H1 (cell line): ENCODE results near the gene SMCP. TPM values are rescaled to one million over a fixed set of nuclear protein-coding genes. Genes with fewer than 3 reads are reported as not detected.

Source experiments
- CTCF ChIA-PET: fragments of 300-600 bp; sonication (Branson Sonifier 250); formaldehyde crosslinking; loops from one replicate; lab custom pipeline; 2021; ENCODE audit not compliant: partially characterized antibody; lab: Charles Lee
- POLR2A ChIA-PET: fragments of 300-600 bp; sonication (Branson Sonifier 250); formaldehyde crosslinking; loops from one replicate; lab custom pipeline; 2021; ENCODE audit warnings: inconsistent platforms; ENCODE audit not compliant: partially characterized antibody; lab: Charles Lee
- DNase-seq, 2 experiments: peaks; one replicate each; pipeline versions ENCODE4 v3.0.0 to v3.0.0-alpha.2; 2010 to 2022; ENCODE audit warnings: low spot score in 2 of 2, low read depth in 1 of 2, mixed read lengths in 1 of 2
- FAIRE-seq: peaks from 2 replicates; lab custom pipeline; 2011; peaks lifted over from hg19 to GRCh38; lab: Jason Lieb, UNC
- H2AFZ ChIP-seq: 2 replicates; pipeline ENCODE4 v1.8.1; 2012; ENCODE audit warnings: low read length, inconsistent platforms
- H2AK5ac ChIP-seq: 2 replicates; pipeline ENCODE4 v1.6.1; 2013; ENCODE audit warnings: low read depth, low read length
- H2BK120ac ChIP-seq: replicated peaks from 2 replicates; pipeline ENCODE3; 2013; ENCODE audit warnings: low read depth, low read length, inconsistent platforms
- H2BK12ac ChIP-seq: 2 replicates; pipeline ENCODE4 v1.6.1; 2013; ENCODE audit warnings: low read depth, low read length
- H2BK15ac ChIP-seq: 2 replicates; pipeline ENCODE4 v1.6.1; 2013; ENCODE audit warnings: low read length
- H2BK20ac ChIP-seq: 2 replicates; pipeline ENCODE4 v1.6.1; 2013; ENCODE audit warnings: low read length
- H2BK5ac ChIP-seq: 2 replicates; pipeline ENCODE4 v1.6.1; 2013; ENCODE audit warnings: low read depth, low read length
- H3K14ac ChIP-seq: 2 replicates; pipeline ENCODE4 v1.6.1; 2013; ENCODE audit warnings: inconsistent platforms; ENCODE audit not compliant: insufficient read length
- H3K18ac ChIP-seq: 2 replicates; pipeline ENCODE4 v1.6.1; 2013; ENCODE audit warnings: low read length; ENCODE audit errors: extremely low read depth
- H3K23ac ChIP-seq: 2 replicates; pipeline ENCODE4 v1.6.1; 2013; ENCODE audit warnings: inconsistent platforms; ENCODE audit not compliant: insufficient read length
- H3K23me2 ChIP-seq: 2 replicates; pipeline ENCODE4 v1.6.1; 2013; ENCODE audit warnings: low read depth, low read length
- H3K27ac ChIP-seq: 2 replicates; pipeline ENCODE4 v1.6.1; 2011; ENCODE audit warnings: low read depth, low read length, inconsistent platforms
- H3K27me3 ChIP-seq, 4 experiments: replicated peaks in 1 of 4; 1 replicate in 1 of 4; 2 replicates in 3 of 4; pipeline versions ENCODE4 v1.6.1 to v1.8.1; 2011 to 2013; ENCODE audit warnings: low read length in 3 of 4, mild to moderate bottlenecking in 3 of 4, inconsistent platforms in 2 of 4, mixed read lengths in 2 of 4, moderate library complexity in 1 of 4; ENCODE audit not compliant: control insufficient read depth in 3 of 4, insufficient read depth in 3 of 4; ENCODE audit errors: extremely low read depth in 1 of 4
- H3K36me3 ChIP-seq, 4 experiments: 2 replicates each; pipeline versions ENCODE4 v1.6.1 to v1.8.1; 2011 to 2013; ENCODE audit warnings: mild to moderate bottlenecking in 4 of 4, low read length in 3 of 4, moderate library complexity in 2 of 4, control low read depth in 1 of 4, inconsistent platforms in 1 of 4; ENCODE audit not compliant: insufficient read depth in 4 of 4, control insufficient read depth in 2 of 4
- H3K4ac ChIP-seq: replicated peaks from 2 replicates; pipeline ENCODE3; 2013; ENCODE audit warnings: low read length, low read depth, mixed read lengths, inconsistent platforms; ENCODE audit not compliant: insufficient read length
- H3K4me1 ChIP-seq, 4 experiments: replicated peaks in 1 of 4; 1 replicate in 1 of 4; 2 replicates in 3 of 4; pipeline versions ENCODE4 v1.6.1 to v1.8.1; 2011 to 2013; ENCODE audit warnings: low read length in 3 of 4, inconsistent platforms in 2 of 4, mixed read lengths in 1 of 4; ENCODE audit not compliant: insufficient read depth in 4 of 4, control insufficient read depth in 3 of 4
- H3K4me2 ChIP-seq, 2 experiments: 2 replicates each; pipeline versions ENCODE4 v1.6.1 to v1.8.1; 2011 to 2013; ENCODE audit warnings: low read depth in 2 of 2, low read length in 2 of 2, control low read depth in 1 of 2, inconsistent platforms in 1 of 2, mild to moderate bottlenecking in 1 of 2; ENCODE audit not compliant: insufficient read depth in 1 of 2
- H3K4me3 ChIP-seq, 4 experiments: fragments of 200-600, 300-600 bp in 1 of 4; sonication (generic), shearing (Covaris generic), sonication (Bioruptor Twin) in 1 of 4; 2 replicates each; pipeline versions ENCODE4 v1.5.1 to v1.8.1; 2011 to 2016; ENCODE audit warnings: low read length in 4 of 4, low read depth in 3 of 4, control low read depth in 2 of 4, inconsistent platforms in 2 of 4, mild to moderate bottlenecking in 2 of 4, mixed read lengths in 1 of 4, moderate library complexity in 1 of 4; ENCODE audit not compliant: insufficient read depth in 2 of 4; ENCODE audit errors: extremely low read depth in 1 of 4
- H3K56ac ChIP-seq: replicated peaks from 2 replicates; pipeline ENCODE3; 2013; ENCODE audit warnings: low read depth, mild to moderate bottlenecking, mixed read lengths, low read length, inconsistent platforms; ENCODE audit not compliant: insufficient read length
- H3K79me1 ChIP-seq: 2 replicates; pipeline ENCODE4 v1.6.1; 2013; ENCODE audit warnings: low read depth, low read length, control low read depth
- H3K79me2 ChIP-seq, 2 experiments: 2 replicates each; pipeline versions ENCODE4 v1.6.1 to v1.8.1; 2012 to 2013; ENCODE audit warnings: low read length in 2 of 2, mild to moderate bottlenecking in 2 of 2, inconsistent platforms in 1 of 2; ENCODE audit not compliant: insufficient read depth in 2 of 2, control insufficient read depth in 1 of 2
- H3K9ac ChIP-seq, 4 experiments: replicated peaks in 1 of 4; 1 replicate in 1 of 4; 2 replicates in 3 of 4; pipeline versions ENCODE4 v1.6.1 to v1.8.1; 2011 to 2013; ENCODE audit warnings: low read depth in 3 of 4, low read length in 3 of 4, control low read depth in 2 of 4, mild to moderate bottlenecking in 2 of 4, moderate library complexity in 2 of 4, inconsistent platforms in 1 of 4; ENCODE audit errors: extremely low read depth in 1 of 4
- H3K9me3 ChIP-seq, 2 experiments: 2 replicates each; pipeline versions ENCODE4 v1.6.1 to v1.8.1; 2012 to 2013; ENCODE audit warnings: mild to moderate bottlenecking in 2 of 2, moderate library complexity in 2 of 2, control low read depth in 1 of 2, inconsistent platforms in 1 of 2, low read depth in 1 of 2, low read length in 1 of 2, mixed read lengths in 1 of 2; ENCODE audit not compliant: insufficient read depth in 2 of 2
- H4K20me1 ChIP-seq, 2 experiments: replicated peaks in 1 of 2; 2 replicates each; pipeline versions ENCODE3 to v1.8.1; 2011 to 2013; ENCODE audit warnings: inconsistent platforms in 2 of 2, low read length in 2 of 2, mild to moderate bottlenecking in 1 of 2; ENCODE audit not compliant: insufficient read depth in 2 of 2, control insufficient read depth in 1 of 2
- H4K5ac ChIP-seq: 2 replicates; pipeline ENCODE4 v1.6.1; 2013; ENCODE audit warnings: low read length, low read depth, mixed read lengths, inconsistent platforms; ENCODE audit not compliant: insufficient read length
- H4K8ac ChIP-seq: 2 replicates; pipeline ENCODE4 v1.8.0; 2013; ENCODE audit warnings: mild to moderate bottlenecking, moderate library complexity, low read length, inconsistent platforms; ENCODE audit not compliant: insufficient read depth; ENCODE audit errors: extremely low read depth
- H4K91ac ChIP-seq: replicated peaks from 2 replicates; pipeline ENCODE3; 2013; ENCODE audit warnings: low read length, mixed read lengths, inconsistent platforms; ENCODE audit not compliant: insufficient read length
- JUND ChIP-seq: IDR thresholded peaks from 2 replicates; pipeline ENCODE4 v1.6.1; 2011; ENCODE audit warnings: mild to moderate bottlenecking, improper control_type of control experiment, low read length
- KDM4A ChIP-seq: IDR thresholded peaks from one replicate; pipeline ENCODE4 v1.7.1; 2012; ENCODE audit warnings: low read depth, mild to moderate bottlenecking, moderate library complexity, low read length, inconsistent platforms; ENCODE audit not compliant: severe bottlenecking
- NANOG ChIP-seq: IDR thresholded peaks from 2 replicates; pipeline ENCODE4 v1.6.1; 2011; ENCODE audit warnings: low read length, low read depth, mild to moderate bottlenecking, inconsistent platforms; ENCODE audit not compliant: insufficient read depth, poor library complexity, severe bottlenecking
- SUZ12 ChIP-seq: fragments of 200-600 bp; sonication (generic); IDR thresholded peaks from 2 replicates; pipeline ENCODE4 v1.6.1; 2012; ENCODE audit warnings: mild to moderate bottlenecking, inconsistent platforms, low read length, moderate library complexity, mixed read lengths
- TAF7 ChIP-seq: optimal IDR thresholded peaks from 2 replicates; pipeline ENCODE3; 2011; ENCODE audit warnings: low read depth, mild to moderate bottlenecking, inconsistent platforms, low read length, moderate library complexity, borderline replicate concordance
- TBP ChIP-seq: IDR thresholded peaks from 2 replicates; pipeline ENCODE4 v1.6.1; 2011; ENCODE audit warnings: low read depth, low read length, improper control_type of control experiment
- TCF12 ChIP-seq: IDR thresholded peaks from 2 replicates; pipeline ENCODE4 v1.6.1; 2011; ENCODE audit warnings: low read depth, mild to moderate bottlenecking, low read length
- USF2 ChIP-seq: IDR thresholded peaks from 2 replicates; pipeline ENCODE4 v1.6.1; 2011; ENCODE audit warnings: low read length, improper control_type of control experiment
- ZNF274 ChIP-seq: IDR thresholded peaks from 2 replicates; pipeline ENCODE4 v1.7.0; 2012; ENCODE audit warnings: low read length, borderline replicate concordance; ENCODE audit errors: extremely low read depth
- WGBS, 2 experiments: shearing (Covaris generic) in 1 of 2; methylation state at CpG; one replicate each; pipeline versions ENCODE4 v1.1.6 to v1.1.7; 2013 to 2015; ENCODE audit warnings: low lambda C conversion rate in 2 of 2, mixed read lengths in 2 of 2, inconsistent platforms in 1 of 2, low coverage in 1 of 2, missing lambda C conversion rate in 1 of 2; ENCODE audit not compliant: insufficient replicate concordance in 2 of 2, insufficient coverage in 1 of 2, insufficient read length in 1 of 2; ENCODE audit errors: extremely low coverage in 1 of 2, missing lambda C conversion rate in 1 of 2; 5-methylcytosine and 5-hydroxymethylcytosine counted together
- polyA plus RNA-seq, 7 experiments: library from polyadenylated mRNA; depleted of rRNA in 3 of 7; stranded (reverse) in 5 of 7; unstranded in 2 of 7; fragments of >200 nt in 5 of 7; fragments of 200-250 nt in 2 of 7; gene quantifications; 1 replicate in 5 of 7; 2 replicates in 1 of 7; 4 replicates in 1 of 7; pipeline versions ENCODE4 v1.2.1 to v1.2.3, GENCODE V29; 2011 to 2013; ENCODE audit warnings: missing spikeins in 2 of 7, mixed read lengths in 2 of 7
- total RNA-seq: library from RNA; stranded (reverse); fragmentation: NEBNext Ultra II Directional; extraction: Animal tissue kit (Norgen Biotek cat#: 25700); gene quantifications from 2 replicates; pipeline ENCODE4 v1.2.1, GENCODE V29; 2021

The SMCP gene
- total and polyA plus RNA-seq, 2 of the 8 experiments (the other 6 are each of a cell fraction or from before 2014, with no cell fraction given) = not detected

GRCh38 chr1:152884506-152884905 lies 6.4 kb downstream of the SMCP start:
- H3K23ac ChIP-seq = no peak overlapping the region
- no peak overlapping the region for H3K4me3 ChIP-seq
- ChIA-PET POLR2A (no interaction called here), CTCF (interaction anchor here (1.1 kb wide), 1 partner anchor 308 kb away, joined by 3 read pairs; no protein-coding TSS in a partner anchor)
- no peak overlapping the region for H3K4ac ChIP-seq
- H3K23me2 ChIP-seq = no peaks in the 10 kb centered on the region
- H2BK120ac ChIP-seq = no peak overlapping the region
- no peak overlapping the region for H2BK12ac ChIP-seq
- H4K8ac ChIP-seq = no peak overlapping the region
- no peak for FAIRE-seq
- no peak overlapping the region for H4K5ac ChIP-seq
- no peaks in the 10 kb centered on the region for H3K4me1 ChIP-seq
- DNase-seq = no peak
- no peak overlapping the region for H2AFZ ChIP-seq
- H3K9ac ChIP-seq = no peak overlapping the region
- no peak overlapping the region for H2BK20ac ChIP-seq
- H2BK5ac ChIP-seq = no peak overlapping the region
- no peaks in the 10 kb centered on the region for H4K20me1 ChIP-seq
- no peak overlapping the region for H4K91ac ChIP-seq
- H3K4me2 ChIP-seq = no peak overlapping the region
- 92% methylated on average over 1 of the region's 1 CpG; no CpG with 5 or more reads in 1 of the 2 experiments for WGBS, 2 experiments
- H3K27ac ChIP-seq = no peak overlapping the region
- no peaks in the 10 kb centered on the region for H3K36me3 ChIP-seq
- H3K79me1 ChIP-seq = no peaks in the 10 kb centered on the region
- H3K56ac ChIP-seq = no peak overlapping the region
- no peak overlapping the region for H2AK5ac ChIP-seq
- H3K9me3 ChIP-seq = peaks cover 3 to 6% of the 10 kb centered on the region in 2 experiments; a peak in 2 of 4 replicates
- no peak overlapping the region for H2BK15ac ChIP-seq
- H3K79me2 ChIP-seq = no peaks in the 10 kb centered on the region
- H3K27me3 ChIP-seq = no peaks in the 10 kb centered on the region
- H3K14ac ChIP-seq = no peak overlapping the region
- H3K18ac ChIP-seq = no peak overlapping the region
- no peak for TF ChIP-seq USF2
- TF ChIP-seq JUND = no peak
- TF ChIP-seq TBP = no peak
- TF ChIP-seq SUZ12 = no peak
- TF ChIP-seq KDM4A = no peak
- no peak for TF ChIP-seq TAF7
- TF ChIP-seq TCF12 = no peak
- no peak for TF ChIP-seq NANOG
- no peak for TF ChIP-seq ZNF274
